VCaP (cell line): Measurements from ENCODE around the gene SLC25A29.
A peak's percentile ranks its signal among the peaks of the same experiment; 100 is the strongest.

Source experiments
- H3K27ac ChIP-seq: fragments of 450-650 bp; 2 replicates; pipeline ENCODE4 v1.5.1; 2017
- TF ChIP-seq, protein P1 (sequence below): fragments of 450-650 bp; conservative IDR thresholded peaks from 2 replicates; pipeline ENCODE4 v1.5.1; 2017; ENCODE audit warnings: mild to moderate bottlenecking, moderate library complexity

The SLC25A29 gene, protein sequence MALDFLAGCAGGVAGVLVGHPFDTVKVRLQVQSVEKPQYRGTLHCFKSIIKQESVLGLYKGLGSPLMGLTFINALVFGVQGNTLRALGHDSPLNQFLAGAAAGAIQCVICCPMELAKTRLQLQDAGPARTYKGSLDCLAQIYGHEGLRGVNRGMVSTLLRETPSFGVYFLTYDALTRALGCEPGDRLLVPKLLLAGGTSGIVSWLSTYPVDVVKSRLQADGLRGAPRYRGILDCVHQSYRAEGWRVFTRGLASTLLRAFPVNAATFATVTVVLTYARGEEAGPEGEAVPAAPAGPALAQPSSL

DNA sequence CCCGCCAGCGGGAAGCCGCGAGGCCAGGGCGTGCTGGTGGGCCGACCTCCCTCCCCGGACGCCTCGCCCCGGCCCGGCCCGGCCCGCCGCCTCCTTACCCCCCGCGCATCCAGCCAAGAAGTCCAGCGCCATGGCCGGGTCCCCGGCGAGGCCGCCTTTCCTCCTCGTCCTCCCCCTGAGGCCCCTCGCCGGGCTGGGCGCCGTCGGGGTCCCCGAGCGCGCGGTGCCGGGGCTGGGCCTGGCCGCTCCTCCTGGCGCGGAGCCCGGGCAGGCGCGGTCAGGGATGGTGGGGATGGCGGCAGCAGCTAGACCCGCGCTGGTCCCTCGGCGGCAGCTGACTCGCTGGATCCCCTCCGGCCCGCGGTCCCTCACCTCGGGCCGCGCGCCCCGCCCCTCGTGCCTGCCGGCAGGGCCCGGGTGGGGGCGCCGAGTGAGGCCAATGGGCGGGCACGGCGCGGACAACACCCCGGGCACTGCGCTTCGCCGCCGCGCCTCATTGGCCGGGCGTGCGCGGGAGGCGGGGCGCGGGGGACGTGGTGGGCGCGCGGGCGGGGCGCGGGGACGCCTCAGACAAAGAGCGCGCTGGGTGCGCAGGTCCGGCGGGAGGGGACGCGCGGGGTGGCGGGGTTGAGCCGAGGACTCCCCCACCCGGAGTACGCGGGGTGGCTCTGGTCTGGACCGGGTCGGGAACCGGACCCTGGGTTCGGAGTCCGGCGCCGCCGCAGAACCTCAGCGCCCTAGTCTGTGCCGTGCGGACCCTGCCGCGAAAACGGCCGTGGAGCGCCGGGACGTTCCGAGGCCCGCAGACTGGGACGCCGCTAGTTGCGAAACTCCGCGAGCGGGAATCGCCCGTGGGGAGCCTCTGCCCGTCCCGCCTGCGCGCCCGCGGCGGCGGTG is at the start of gene SLC25A29:
SLC25A29 (minus strand) TSS at position 344 of the 897 bp plus-strand sequence; CDS start at position 132, 212 bp downstream.
- TF ChIP-seq, protein P1, sequence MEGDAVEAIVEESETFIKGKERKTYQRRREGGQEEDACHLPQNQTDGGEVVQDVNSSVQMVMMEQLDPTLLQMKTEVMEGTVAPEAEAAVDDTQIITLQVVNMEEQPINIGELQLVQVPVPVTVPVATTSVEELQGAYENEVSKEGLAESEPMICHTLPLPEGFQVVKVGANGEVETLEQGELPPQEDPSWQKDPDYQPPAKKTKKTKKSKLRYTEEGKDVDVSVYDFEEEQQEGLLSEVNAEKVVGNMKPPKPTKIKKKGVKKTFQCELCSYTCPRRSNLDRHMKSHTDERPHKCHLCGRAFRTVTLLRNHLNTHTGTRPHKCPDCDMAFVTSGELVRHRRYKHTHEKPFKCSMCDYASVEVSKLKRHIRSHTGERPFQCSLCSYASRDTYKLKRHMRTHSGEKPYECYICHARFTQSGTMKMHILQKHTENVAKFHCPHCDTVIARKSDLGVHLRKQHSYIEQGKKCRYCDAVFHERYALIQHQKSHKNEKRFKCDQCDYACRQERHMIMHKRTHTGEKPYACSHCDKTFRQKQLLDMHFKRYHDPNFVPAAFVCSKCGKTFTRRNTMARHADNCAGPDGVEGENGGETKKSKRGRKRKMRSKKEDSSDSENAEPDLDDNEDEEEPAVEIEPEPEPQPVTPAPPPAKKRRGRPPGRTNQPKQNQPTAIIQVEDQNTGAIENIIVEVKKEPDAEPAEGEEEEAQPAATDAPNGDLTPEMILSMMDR: no peak
- peak within 1 kb of the TSS; percentile 86 for H3K27ac ChIP-seq

DNA sequence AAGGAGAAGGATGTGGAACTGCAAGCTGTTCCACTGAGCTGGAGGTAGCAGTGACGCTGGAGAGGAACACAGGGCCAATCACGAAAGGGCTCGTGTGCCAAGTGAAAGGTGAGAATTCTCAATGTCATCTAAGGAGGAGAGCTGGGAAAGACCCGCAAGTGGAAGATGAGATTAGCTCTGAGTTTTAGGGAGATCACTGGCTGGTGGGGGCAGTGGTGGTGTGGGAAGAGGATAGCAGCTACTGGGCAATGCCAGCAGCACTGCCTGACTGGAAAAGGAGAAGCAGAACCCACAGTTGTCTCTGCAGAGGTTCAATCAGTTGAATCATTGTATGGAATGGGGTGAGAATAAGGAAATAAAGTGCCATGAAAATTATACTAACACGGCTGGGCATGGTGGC is 44.7 kb upstream of the SLC25A29 start:
- TF ChIP-seq, protein P1: no peak
- no peak overlapping the region for H3K27ac ChIP-seq

DNA sequence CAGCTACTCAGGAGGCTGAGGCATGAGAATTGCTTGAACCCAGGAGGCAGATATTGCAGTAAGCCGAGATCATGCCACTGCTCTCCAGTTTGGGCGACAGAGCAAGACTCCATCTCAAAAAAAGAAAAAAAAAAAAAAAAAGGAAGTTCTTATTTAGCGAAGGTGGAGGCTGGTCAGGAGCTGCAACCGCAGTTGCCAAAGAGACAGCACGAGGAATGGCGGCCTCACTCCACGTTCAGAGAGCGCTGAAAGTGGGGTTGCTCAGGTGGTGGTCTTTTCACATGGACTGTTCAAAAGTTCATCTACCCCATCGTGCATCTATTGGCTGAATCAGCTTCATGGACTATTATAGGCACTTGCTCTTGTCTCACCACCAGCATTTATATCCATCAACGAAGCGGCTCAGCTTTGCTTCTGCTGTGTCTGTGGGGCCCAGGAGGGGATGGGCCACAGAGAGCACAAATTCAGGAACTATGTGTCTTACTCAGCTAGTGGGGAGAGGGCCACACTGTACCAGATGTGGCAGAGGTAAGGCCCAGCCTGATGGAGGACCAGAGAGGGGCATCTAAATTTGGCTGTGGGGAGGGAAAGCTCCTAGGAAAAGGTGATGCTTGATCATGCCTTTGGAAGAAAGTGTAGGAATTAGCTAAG is 44.2 kb upstream of the SLC25A29 start:
- TF ChIP-seq, protein P1: no peak
- H3K27ac ChIP-seq: no peak overlapping the region

DNA sequence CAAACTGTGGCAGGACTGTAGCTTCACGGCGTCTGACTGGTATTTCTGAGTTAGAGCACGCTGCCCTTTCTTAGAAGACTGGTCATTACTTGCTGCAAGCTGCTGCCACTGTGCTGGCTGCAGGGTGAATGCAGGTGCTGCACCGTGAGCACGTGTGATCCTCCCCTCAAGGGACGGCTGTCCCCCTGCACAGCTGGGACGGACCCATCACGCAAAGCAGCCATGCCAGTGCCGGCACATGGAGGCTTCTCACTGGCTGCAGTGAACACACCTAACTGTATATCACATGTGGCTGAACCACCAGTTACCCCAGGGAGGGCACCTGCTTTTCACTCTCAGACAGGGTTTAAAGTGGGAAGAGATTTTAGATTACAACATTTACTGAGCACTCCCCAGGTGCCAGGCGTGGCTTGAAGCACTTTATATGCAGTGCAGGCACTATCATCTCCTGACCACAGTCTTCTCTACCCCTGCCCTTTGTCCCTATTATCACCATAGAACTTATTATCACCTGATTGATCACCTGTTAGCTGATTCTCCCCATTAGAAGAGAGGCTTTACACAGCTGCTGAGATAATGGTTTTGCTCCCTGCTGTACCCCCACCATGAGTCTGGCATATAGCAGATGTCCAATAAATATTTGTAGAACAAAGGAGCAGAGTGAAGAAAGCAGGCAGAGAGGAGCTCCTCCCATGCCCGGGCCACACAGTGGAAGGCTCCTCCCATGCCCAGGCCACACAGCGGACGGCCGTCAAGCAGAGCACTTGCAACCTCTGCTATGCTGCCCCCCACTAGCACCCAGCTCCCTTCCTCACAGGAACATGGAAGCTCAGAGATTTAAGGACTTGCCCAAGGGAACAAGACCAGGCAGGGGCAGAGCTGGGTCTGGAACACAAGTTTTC is 42.8 kb upstream of the SLC25A29 start:
- H3K27ac ChIP-seq: no peak overlapping the region
- TF ChIP-seq, protein P1: no peak

DNA sequence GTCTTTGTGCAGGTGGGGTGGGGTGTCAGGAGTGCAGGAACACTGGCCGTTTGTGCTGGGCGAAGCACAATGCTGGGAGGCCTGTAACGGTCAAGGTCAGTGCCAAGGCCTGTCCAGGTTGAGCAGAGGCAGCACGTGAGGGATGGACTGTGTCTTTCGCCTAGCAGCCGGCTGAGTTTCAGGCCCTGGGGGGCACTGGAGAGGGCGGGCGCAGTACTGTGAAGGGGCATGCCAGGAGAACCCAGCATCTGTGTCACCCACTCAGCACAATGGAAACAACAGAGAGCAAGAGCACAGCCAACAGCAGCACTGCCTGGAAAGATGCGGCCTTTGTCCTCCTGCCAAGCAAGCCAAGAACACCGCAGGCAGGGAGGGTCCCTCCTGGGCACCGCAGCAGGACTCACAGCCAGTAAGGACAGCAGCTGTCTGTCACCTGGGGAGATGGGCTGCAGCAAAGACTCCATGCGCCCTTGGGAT is 42.0 kb upstream of the SLC25A29 start:
- no peak overlapping the region for H3K27ac ChIP-seq
- TF ChIP-seq, protein P1: no peak

DNA sequence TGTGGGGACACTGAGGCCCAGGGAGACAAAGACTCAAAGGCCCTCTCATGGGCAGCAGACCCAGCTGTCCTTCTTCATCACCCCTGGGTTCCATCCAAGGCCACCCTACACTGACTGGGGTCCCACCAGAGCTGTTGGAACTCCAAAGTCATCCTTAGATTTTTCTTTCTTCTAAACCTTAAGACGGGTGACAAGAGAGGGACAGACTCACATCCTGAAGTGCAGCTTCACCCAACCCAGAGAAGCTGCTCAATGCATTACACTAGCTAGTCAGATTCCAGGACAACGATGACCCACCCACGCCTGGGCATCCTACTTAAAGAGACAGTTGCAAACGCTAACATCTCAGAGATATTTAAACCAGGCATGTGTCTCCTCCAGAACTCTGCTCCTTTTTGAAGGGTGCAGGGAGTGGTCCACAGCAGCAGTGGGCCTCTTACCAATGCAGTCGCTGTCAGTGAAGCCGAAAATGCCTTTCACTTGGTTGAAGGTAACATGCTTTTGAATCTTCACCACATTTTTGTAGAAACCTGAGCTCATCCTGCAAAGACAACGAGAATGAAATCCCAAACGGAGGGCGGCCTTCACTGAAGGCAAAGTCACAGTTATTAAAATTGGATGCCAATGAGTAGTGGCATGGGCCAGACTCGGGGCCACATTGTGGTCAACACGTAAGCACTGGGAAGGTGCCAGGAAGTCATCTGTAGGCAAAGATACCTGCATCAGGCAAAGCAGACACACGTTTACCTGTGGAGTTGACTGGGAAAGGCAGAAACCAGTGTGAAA is 40.3 kb upstream of the SLC25A29 start:
- no peak overlapping the region for H3K27ac ChIP-seq
- TF ChIP-seq, protein P1: no peak
